NCI-H1694 treated with DMSO at 0.1 percent for 48 hours (cell line): Measurements from ENCODE around the gene CCDC201.

Experiments used
- DNase-seq: peaks from one replicate; lab custom pipeline; 2025; lab: John Stamatoyannopoulos, UW

CCDC201 gene

GRCh38 chr7:45893374-45893995, 20.6 kb upstream of the CCDC201 start:
- DNase-seq: no peak

GRCh38 chr7:45892407-45893035, 19.6 kb upstream of the CCDC201 start:
- DNase-seq: no peak

- DNase-seq: no peak
Observed at GRCh38 chr7:45891462-45892402, 18.9 kb upstream of the CCDC201 start.

- no peak for DNase-seq
Observed at GRCh38 chr7:45890902-45891461, 18.1 kb upstream of the CCDC201 start.

GRCh38 chr7:45890125-45890901, 17.4 kb upstream of the CCDC201 start:
- DNase-seq: no peak

GRCh38 chr7:45889367-45890067, 16.6 kb upstream of the CCDC201 start:
- no peak for DNase-seq

GRCh38 chr7:45888993-45889366, 16.1 kb upstream of the CCDC201 start:
- no peak for DNase-seq

- no peak for DNase-seq
Observed at GRCh38 chr7:45888185-45888992, 15.5 kb upstream of the CCDC201 start, which contains the start of gene IGFBP1. TSS of gene IGFBP1 (plus strand) at chr7:45888488. CDS start at chr7:45888653, 165 bp downstream.

GRCh38 chr7:45886931-45887667, 14.2 kb upstream of the CCDC201 start:
- DNase-seq: no peak

- DNase-seq: no peak
Observed at GRCh38 chr7:45885264-45885882, 12.5 kb upstream of the CCDC201 start.

- no peak for DNase-seq
Observed at GRCh38 chr7:45884136-45884535, 11.3 kb upstream of the CCDC201 start.

GRCh38 chr7:45882465-45882810, 9.6 kb upstream of the CCDC201 start:
- no peak for DNase-seq

- no peak for DNase-seq
Observed at GRCh38 chr7:45881759-45882464, 9.0 kb upstream of the CCDC201 start.

- no peak for DNase-seq
Observed at GRCh38 chr7:45881280-45881758, 8.4 kb upstream of the CCDC201 start.

GRCh38 chr7:45880433-45880860, 7.6 kb upstream of the CCDC201 start:
- DNase-seq: no peak

- DNase-seq: no peak
Observed at GRCh38 chr7:45878457-45879144, 5.7 kb upstream of the CCDC201 start.

- DNase-seq: no peak
Observed at GRCh38 chr7:45876519-45876918, 3.6 kb upstream of the CCDC201 start.
